Ovary (tissue), 9 donors: ENCODE measurements around the gene BICRAL. TPM values are rescaled to one million over a fixed set of nuclear protein-coding genes. Genes with fewer than 3 reads are reported as not detected.

Experiments used
- DNase-seq, 5 donors: peaks; one replicate each; pipeline ENCODE4 v3.0.0-alpha.2; 2019 to 2020
- H3K27ac ChIP-seq, 2 donors: fragments of 200-600 bp; one replicate each; pipeline versions ENCODE4 v1.5.1 to v1.8.0; 2019 to 2022
- H3K27me3 ChIP-seq: fragments of 200-600 bp; one replicate; pipeline ENCODE4 v1.8.0; 2022
- H3K36me3 ChIP-seq: fragments of 200-600 bp; sonication (generic); one replicate; pipeline ENCODE4 v1.5.1; 2019
- H3K4me1 ChIP-seq: one replicate; pipeline ENCODE4 v1.8.1; 2013; ENCODE audit warnings: mild to moderate bottlenecking, moderate library complexity; ENCODE audit not compliant: insufficient read depth
- H3K4me3 ChIP-seq: fragments of 200-600 bp; sonication (generic); one replicate; pipeline ENCODE4 v1.5.1; 2017
- H3K9me3 ChIP-seq, 2 donors: fragments of 200-600 bp in 1 of 2; sonication (generic) in 1 of 2; one replicate each; pipeline versions ENCODE4 v1.5.1 to v1.8.1; 2013 to 2019; ENCODE audit warnings: mild to moderate bottlenecking in 1 of 2, moderate library complexity in 1 of 2
- EP300 ChIP-seq: sonication (generic); formaldehyde crosslinking; IDR thresholded peaks from one replicate; pipeline ENCODE4 v1.6.1; 2017; ENCODE audit warnings: antibody characterized with exemption
- POLR2A ChIP-seq: fragments of 450-650 bp; IDR thresholded peaks from one replicate; pipeline ENCODE4 v1.6.1; 2017; ENCODE audit warnings: antibody characterized with exemption, mild to moderate bottlenecking, moderate library complexity
- WGBS, 3 donors: extraction: QIAGEN DNeasy Blood & Tissue Kit in 1 of 3; methylation state at CpG; one replicate each; pipeline versions ENCODE4 v1.1.5 to v1.1.7; 2013 to 2017; 5-methylcytosine and 5-hydroxymethylcytosine counted together
- intact Hi-C, 4 donors: fragments of 100-400 bp; cut with DNase I; formaldehyde crosslinking; loops; one replicate each; pipeline versions ENCODE4 v1.11.0 to v1.15.1; 2022 to 2023
- polyA plus RNA-seq, 2 donors: library from polyadenylated mRNA; stranded (reverse); fragments of 200-250 nt in 1 of 2; fragments of 350-450 nt in 1 of 2; fragmentation: Illumina TruSeq in 1 of 2; extraction: RNeasy Lipid Tissue Mini Kit (QIAGEN cat#74804) in 1 of 2; gene quantifications; one replicate each; pipeline ENCODE4 v1.2.3, GENCODE V29; 2013 to 2014
- total RNA-seq, 7 donors: library from RNA; depleted of rRNA in 2 of 7; stranded (reverse); fragments of >200 nt in 2 of 7; fragmentation: NEBNext Ultra II Directional in 3 of 7; extraction: Animal tissue kit (Norgen Biotek cat#: 25700) in 3 of 7; gene quantifications; one replicate each; pipeline versions ENCODE4 v1.1.0 to v1.2.4, GENCODE V29; 2016 to 2023
- TF ChIP-seq, protein P1 (sequence below), 3 donors: fragments of 450-650 bp in 2 of 3; fragments of 200-600 bp in 1 of 3; IDR thresholded peaks; one replicate each; pipeline versions ENCODE4 v1.5.1 to v1.8.0; 2016 to 2022; ENCODE audit warnings: antibody characterized with exemption in 3 of 3, mild to moderate bottlenecking in 1 of 3
- donor health status: DM: no; HTN: no; CAD: no; lungs with moderate emphysema.
- donor health status: DM: no; HTN: no; CAD: no.
- donor health status: Bipolar disorder and iron deficiency.
- donor health status: DM: yes; HTN: yes; CAD: no.
- donor health status: DM: no; HTN: no; CAD: no.
- donor health status: DM: yes; HTN: yes; CAD: no.

Gene BICRAL
- total and polyA plus RNA-seq, 9 donors = 10.5 to 27.1 (median 24.9) TPM

DNA sequence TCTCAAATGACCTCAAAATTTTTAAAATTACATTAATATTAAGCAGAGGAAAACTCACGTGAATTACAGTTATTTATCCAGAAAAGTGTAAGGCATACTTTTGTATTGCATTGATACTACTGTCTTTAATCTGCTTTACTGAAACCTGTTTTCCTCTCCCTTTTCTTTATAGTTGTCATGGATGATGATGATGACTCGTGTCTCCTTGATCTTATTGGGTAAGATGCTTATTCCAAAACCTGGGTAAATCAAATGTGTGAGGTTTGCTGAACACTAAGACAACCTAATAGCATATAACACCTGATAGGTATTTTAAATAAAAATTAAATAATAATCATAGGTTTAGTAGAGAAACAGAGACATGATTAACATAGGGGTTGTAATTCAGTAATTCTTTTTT lies 40.0 kb downstream of the BICRAL start:
- TF ChIP-seq, protein P1, sequence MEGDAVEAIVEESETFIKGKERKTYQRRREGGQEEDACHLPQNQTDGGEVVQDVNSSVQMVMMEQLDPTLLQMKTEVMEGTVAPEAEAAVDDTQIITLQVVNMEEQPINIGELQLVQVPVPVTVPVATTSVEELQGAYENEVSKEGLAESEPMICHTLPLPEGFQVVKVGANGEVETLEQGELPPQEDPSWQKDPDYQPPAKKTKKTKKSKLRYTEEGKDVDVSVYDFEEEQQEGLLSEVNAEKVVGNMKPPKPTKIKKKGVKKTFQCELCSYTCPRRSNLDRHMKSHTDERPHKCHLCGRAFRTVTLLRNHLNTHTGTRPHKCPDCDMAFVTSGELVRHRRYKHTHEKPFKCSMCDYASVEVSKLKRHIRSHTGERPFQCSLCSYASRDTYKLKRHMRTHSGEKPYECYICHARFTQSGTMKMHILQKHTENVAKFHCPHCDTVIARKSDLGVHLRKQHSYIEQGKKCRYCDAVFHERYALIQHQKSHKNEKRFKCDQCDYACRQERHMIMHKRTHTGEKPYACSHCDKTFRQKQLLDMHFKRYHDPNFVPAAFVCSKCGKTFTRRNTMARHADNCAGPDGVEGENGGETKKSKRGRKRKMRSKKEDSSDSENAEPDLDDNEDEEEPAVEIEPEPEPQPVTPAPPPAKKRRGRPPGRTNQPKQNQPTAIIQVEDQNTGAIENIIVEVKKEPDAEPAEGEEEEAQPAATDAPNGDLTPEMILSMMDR (IDR thresholded peaks at IDR 0.05) = no peak
- TF ChIP-seq POLR2A (no peak), EP300 (no peak)
- Histone ChIP-seq H3K9me3 (no peaks in the 10 kb centered on the region), H3K27me3 (no peaks in the 10 kb centered on the region), H3K27ac (peak overlapping the region in 1 of 2 donors; percentile 42), H3K36me3 (no peaks in the 10 kb centered on the region), H3K4me3 (no peak overlapping the region), H3K4me1 (peaks cover 9% of the 10 kb centered on the region)
- intact Hi-C loops = no loop called here
- 40 to 51% (median 41%) methylated on average over 2 of the region's 2 CpGs for WGBS, 3 donors
- no peak for DNase-seq

DNA sequence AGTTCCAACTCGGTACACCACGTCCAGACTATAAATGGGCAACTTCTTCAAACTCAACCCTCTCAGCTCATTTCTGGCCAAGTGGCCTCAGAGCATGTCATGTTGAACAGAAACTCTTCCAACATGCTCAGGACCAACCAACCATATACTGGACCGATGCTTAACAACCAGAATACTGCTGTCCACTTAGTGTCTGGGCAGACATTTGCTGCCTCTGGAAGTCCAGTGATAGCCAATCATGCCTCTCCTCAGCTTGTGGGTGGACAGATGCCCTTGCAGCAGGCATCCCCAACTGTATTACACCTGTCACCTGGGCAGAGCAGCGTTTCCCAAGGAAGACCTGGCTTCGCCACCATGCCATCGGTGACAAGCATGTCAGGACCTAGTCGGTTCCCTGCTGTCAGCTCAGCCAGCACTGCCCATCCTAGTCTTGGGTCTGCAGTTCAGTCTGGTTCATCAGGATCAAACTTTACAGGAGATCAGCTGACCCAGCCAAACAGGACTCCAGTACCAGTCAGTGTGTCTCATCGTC lies 47.8 kb downstream of the BICRAL start:
- Histone ChIP-seq H3K4me3 (no peak overlapping the region), H3K4me1 (no peaks in the 10 kb centered on the region), H3K27me3 (no peaks in the 10 kb centered on the region), H3K36me3 (no peaks in the 10 kb centered on the region), H3K9me3 (no peaks in the 10 kb centered on the region), H3K27ac (no peak overlapping the region)
- TF ChIP-seq EP300 (no peak), POLR2A (no peak)
- TF ChIP-seq, protein P1 (IDR thresholded peaks at IDR 0.05) = no peak
- no peak for DNase-seq
- intact Hi-C loops = no loop called here
- WGBS, 3 donors = 93 to 94% (median 93%) methylated on average over 8 of the region's 8 CpGs

DNA sequence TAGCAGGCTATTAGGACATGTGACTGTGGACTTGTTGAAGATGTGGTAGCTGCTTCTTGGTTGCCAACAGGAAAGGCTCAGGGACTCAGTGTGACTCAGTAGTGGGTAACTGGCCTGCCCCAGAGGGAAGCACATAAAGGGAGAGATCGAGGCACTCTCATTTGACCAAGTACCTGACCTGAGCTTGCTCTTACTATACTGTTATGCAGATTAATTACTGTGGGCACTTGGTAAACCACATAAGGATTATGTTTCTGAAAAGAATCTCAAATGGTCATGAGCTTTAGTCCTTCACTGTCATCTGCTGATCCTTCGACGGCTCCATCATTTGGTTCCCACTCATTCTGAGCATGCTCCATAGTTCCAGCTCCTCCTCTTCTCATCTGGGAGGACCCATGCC lies 49.4 kb downstream of the BICRAL start:
- intact Hi-C loops = no loop called here
- no peaks in the 10 kb centered on the region for H3K4me1 ChIP-seq
- H3K36me3 ChIP-seq = no peaks in the 10 kb centered on the region
- no peaks in the 10 kb centered on the region for H3K9me3 ChIP-seq
- no peaks in the 10 kb centered on the region for H3K27me3 ChIP-seq
- no peak overlapping the region for H3K27ac ChIP-seq
- 89 to 91% (median 90%) methylated on average over 3 of the region's 3 CpGs for WGBS, 3 donors
- TF ChIP-seq EP300 = no peak
- TF ChIP-seq POLR2A = no peak
- TF ChIP-seq, protein P1 (IDR thresholded peaks at IDR 0.05) = no peak
- DNase-seq = no peak
- no peak overlapping the region for H3K4me3 ChIP-seq

DNA sequence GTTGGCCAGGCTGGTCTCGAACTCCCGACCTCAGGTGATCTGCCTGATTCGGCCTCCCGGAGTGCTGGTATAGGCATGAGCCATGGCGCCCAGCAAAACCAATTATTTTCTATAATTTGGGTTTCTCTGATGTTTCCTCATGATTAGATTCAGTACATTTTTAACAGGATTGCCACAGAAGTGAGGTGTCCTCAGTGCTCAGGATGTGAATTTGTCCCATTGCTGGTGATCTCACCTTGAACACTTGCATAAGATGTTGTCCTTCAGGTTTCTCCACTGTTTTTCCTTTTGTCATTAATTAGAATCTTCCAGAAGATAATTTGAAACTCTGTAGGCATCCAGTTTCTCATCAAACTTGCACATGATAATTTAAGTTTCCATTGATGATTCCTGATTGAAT lies 52.2 kb downstream of the BICRAL start:
- Histone ChIP-seq H3K4me3 (no peak overlapping the region), H3K27me3 (no peaks in the 10 kb centered on the region), H3K27ac (no peak overlapping the region), H3K4me1 (no peaks in the 10 kb centered on the region), H3K9me3 (no peaks in the 10 kb centered on the region), H3K36me3 (no peaks in the 10 kb centered on the region)
- TF ChIP-seq POLR2A (no peak), EP300 (no peak)
- TF ChIP-seq, protein P1 (IDR thresholded peaks at IDR 0.05) = no peak
- intact Hi-C loops = no loop called here
- whole genome bisulfite sequencing, 3 donors = 94 to 97% (median 96%) methylated on average over 5 of the region's 5 CpGs
- DNase-seq = no peak
